Glutamatergic neuron (in vitro differentiated cells): ENCODE measurements around the gene HOXD10. TPM values are rescaled to one million over a fixed set of nuclear protein-coding genes. Genes with fewer than 3 reads are reported as not detected.

Source experiments
- DNase-seq: peaks from one replicate; pipeline ENCODE4 v3.0.0; 2022
- H3K27ac Mint-ChIP-seq: one replicate; pipeline ENCODE4 v1.8.0; 2020; ENCODE audit warnings: mild to moderate bottlenecking, mixed read lengths, inconsistent platforms; ENCODE audit not compliant: unreplicated experiment
- H3K27me3 Mint-ChIP-seq: one replicate; pipeline ENCODE4 v1.8.0; 2020; ENCODE audit warnings: mild to moderate bottlenecking, moderate library complexity, mixed read lengths, inconsistent platforms; ENCODE audit not compliant: unreplicated experiment
- H3K36me3 Mint-ChIP-seq: one replicate; pipeline ENCODE4 v1.8.0; 2020; ENCODE audit warnings: mild to moderate bottlenecking, mixed read lengths, inconsistent platforms; ENCODE audit not compliant: unreplicated experiment
- H3K4me1 Mint-ChIP-seq: one replicate; pipeline ENCODE4 v1.8.0; 2020; ENCODE audit warnings: mild to moderate bottlenecking, low read depth, mixed read lengths, inconsistent platforms; ENCODE audit not compliant: unreplicated experiment
- H3K4me3 Mint-ChIP-seq: one replicate; pipeline ENCODE4 v1.8.0; 2020; ENCODE audit warnings: mild to moderate bottlenecking, mixed read lengths, inconsistent platforms; ENCODE audit not compliant: unreplicated experiment
- H3K9me3 Mint-ChIP-seq: one replicate; pipeline ENCODE4 v1.8.0; 2020; ENCODE audit warnings: mild to moderate bottlenecking, moderate library complexity, mixed read lengths, inconsistent platforms; ENCODE audit not compliant: unreplicated experiment
- total RNA-seq: library from RNA; stranded (reverse); fragmentation: NEBNext Ultra II Directional; extraction: Animal tissue kit (Norgen Biotek cat#: 25700); gene quantifications from one replicate; pipeline ENCODE4 v1.2.1, GENCODE V29; 2021; ENCODE audit not compliant: unreplicated experiment
- TF ChIP-seq, protein P1 (sequence below): fragments of 200-600 bp; sonication (generic); IDR thresholded peaks from one replicate; pipeline ENCODE4 v1.5.0; 2021; ENCODE audit not compliant: partially characterized antibody, unreplicated experiment

Gene HOXD10
- total RNA-seq, 1 donor from 2014 or later: not detected

DNA sequence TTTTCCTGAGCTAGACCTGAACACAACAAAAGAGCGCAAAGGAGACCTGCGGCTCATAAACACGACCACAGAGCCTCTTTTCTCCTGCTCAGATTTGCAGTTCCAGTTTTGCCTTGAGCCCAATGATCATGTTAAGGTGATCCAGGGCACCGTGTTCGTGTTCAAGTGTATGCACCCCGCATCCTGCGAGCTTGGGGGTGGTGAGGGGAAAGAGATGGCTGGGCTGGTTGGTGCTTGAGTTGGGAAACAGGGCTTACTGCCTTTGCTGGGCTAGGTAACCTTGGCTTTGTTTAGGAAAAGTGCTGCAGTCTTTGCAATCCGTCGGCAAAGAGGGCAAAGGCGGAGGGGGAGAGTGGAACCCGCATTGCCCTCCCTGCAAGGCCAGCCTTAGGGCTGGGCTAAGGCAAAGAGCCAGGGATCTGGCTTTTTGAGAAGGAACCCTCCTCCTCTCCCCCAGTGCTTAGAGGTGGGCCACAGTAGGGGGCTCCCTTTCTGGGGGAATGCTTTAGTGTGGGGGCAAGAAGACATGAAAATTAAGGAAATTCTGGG is 1.3 kb downstream of the HOXD10 start:
- peaks cover 6% of the 10 kb centered on the region for H3K9me3 Mint-ChIP-seq
- no peaks in the 10 kb centered on the region for H3K4me1 Mint-ChIP-seq
- no peak overlapping the region for H3K27ac Mint-ChIP-seq
- TF ChIP-seq, protein P1, sequence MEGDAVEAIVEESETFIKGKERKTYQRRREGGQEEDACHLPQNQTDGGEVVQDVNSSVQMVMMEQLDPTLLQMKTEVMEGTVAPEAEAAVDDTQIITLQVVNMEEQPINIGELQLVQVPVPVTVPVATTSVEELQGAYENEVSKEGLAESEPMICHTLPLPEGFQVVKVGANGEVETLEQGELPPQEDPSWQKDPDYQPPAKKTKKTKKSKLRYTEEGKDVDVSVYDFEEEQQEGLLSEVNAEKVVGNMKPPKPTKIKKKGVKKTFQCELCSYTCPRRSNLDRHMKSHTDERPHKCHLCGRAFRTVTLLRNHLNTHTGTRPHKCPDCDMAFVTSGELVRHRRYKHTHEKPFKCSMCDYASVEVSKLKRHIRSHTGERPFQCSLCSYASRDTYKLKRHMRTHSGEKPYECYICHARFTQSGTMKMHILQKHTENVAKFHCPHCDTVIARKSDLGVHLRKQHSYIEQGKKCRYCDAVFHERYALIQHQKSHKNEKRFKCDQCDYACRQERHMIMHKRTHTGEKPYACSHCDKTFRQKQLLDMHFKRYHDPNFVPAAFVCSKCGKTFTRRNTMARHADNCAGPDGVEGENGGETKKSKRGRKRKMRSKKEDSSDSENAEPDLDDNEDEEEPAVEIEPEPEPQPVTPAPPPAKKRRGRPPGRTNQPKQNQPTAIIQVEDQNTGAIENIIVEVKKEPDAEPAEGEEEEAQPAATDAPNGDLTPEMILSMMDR: no peak
- H3K36me3 Mint-ChIP-seq: peaks cover 11% of the 10 kb centered on the region
- DNase-seq: no peak
- H3K4me3 Mint-ChIP-seq: no peak overlapping the region
- H3K27me3 Mint-ChIP-seq: peaks cover 48% of the 10 kb centered on the region

DNA sequence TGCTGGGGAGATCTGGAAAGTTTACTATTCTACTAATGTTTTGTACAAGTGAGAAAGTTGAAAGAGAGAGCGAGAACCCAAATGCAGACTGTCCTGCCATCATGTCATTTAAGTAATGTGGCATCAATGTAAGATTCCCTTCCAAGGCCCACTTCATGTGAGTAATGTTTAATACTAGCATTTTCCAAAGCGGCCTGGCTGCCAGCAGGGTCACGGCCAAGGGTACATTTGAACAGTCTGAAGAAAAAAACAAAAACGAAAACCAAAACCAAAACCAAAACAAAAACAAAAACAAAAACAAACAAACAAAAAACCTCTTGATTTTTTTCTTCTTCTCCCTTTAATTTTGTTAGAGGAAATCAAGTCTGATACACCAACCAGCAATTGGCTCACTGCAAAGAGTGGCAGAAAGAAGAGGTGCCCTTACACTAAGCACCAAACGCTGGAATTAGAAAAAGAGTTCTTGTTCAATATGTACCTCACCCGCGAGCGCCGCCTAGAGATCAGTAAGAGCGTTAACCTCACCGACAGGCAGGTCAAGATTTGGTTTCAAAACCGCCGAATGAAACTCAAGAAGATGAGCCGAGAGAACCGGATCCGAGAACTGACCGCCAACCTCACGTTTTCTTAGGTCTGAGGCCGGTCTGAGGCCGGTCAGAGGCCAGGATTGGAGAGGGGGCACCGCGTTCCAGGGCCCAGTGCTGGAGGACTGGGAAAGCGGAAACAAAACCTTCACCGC is 2.2 kb downstream of the HOXD10 start:
- Mint-ChIP-seq H3K4me1 (peaks cover under 1% of the 10 kb centered on the region), H3K9me3 (peaks cover 8% of the 10 kb centered on the region), H3K36me3 (peaks cover 6% of the 10 kb centered on the region), H3K4me3 (no peak overlapping the region), H3K27me3 (peaks cover 48% of the 10 kb centered on the region), H3K27ac (no peak overlapping the region)
- DNase-seq: no peak
- TF ChIP-seq, protein P1: peak; percentile 67

DNA sequence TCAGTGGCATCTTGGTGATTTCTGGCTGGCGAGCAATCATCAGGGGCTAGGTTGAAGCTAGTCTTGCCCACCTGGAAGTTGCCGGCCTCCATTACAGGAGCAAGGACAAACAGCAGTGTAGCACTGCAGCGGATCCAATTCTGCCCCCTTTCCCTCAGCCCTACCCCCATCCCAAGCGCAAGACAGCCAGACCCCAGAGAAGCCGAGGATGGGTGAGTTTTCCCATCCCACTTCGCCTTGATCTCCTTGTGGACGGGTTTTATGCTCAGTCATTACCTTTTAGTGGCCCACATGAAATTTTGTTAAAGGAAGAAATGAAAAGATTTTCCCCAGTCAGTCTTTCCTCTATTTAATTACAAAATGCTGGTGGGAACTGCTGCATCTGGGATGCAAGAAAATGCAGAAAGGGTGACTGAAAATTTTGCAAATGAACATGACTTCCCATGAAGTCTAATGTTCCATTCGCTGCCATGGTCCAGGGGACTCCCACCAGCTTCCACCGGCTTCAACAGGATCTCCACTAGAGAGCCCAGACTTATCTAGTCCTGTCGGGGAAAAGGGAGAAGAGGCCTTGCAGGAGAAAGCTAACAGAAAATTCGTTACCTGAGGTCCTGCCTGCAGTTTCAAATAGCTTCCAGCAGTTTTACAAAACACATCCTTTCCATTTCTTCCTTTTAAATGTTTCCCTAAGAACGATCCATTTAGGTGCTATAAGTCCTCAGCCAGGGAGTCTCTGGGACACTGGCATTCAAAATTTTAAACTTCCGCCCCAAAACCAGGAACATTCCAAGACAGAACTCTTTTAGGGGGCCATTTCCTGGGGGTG is 4.0 kb downstream of the HOXD10 start:
- TF ChIP-seq, protein P1: no peak
- peaks cover 14% of the 10 kb centered on the region for H3K9me3 Mint-ChIP-seq
- H3K4me1 Mint-ChIP-seq: peaks cover 3% of the 10 kb centered on the region
- H3K27ac Mint-ChIP-seq: no peak overlapping the region
- H3K27me3 Mint-ChIP-seq: peaks cover 51% of the 10 kb centered on the region
- peaks cover 6% of the 10 kb centered on the region for H3K36me3 Mint-ChIP-seq
- DNase-seq: no peak
- no peak overlapping the region for H3K4me3 Mint-ChIP-seq

DNA sequence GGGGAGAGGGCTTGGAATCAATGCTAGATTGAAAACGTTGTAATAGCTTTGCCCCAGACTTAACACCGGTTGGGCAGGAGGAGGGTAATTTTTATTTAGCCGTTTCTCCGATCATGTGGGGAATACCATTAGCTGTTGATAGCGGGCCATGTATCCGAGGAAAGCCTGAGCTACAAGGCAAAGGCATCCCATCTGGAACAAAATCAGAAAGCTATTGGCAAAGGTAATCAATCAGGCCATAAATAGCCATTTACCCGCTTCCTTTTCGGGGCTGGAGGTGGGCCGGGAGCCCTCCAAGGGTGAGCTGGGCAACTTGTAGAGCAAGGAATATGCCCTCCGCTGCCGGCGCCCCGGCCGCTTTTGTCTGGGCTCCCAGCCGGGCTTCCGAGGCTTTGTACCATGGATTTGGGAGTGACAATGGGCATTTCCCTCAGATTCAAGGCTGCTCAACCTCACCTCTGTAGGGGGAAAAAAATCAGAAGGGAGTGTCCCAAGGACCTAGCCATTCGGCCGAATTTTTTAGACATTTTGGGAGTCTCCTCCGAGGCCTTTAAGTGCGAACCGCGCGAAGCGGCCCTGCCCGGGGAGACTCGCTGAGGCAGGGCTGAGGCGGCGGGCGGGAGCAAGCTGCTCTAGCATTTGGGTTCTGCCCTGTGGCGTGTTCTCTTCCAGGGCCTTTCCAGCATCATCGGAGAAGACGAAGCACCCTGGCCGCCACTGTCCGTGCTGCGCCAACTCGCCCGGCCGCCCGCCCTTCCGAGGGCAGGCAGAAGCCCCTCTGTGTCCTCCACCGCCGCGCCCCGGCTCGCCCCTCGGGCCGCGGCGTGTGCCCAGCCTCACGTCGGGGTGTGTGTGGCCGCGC is 4.8 kb downstream of the HOXD10 start:
- Mint-ChIP-seq H3K36me3 (peaks cover 6% of the 10 kb centered on the region), H3K9me3 (peaks cover 14% of the 10 kb centered on the region), H3K27me3 (peaks cover 51% of the 10 kb centered on the region), H3K27ac (no peak overlapping the region), H3K4me3 (no peak overlapping the region), H3K4me1 (peaks cover 3% of the 10 kb centered on the region)
- TF ChIP-seq, protein P1: no peak
- DNase-seq: no peak
